Ovary (tissue), 3 donors: Measurements from ENCODE around the gene NCOA1.

Experiments
- CTCF ChIP-seq, 3 donors: fragments of 450-650 bp in 2 of 3; fragments of 200-600 bp in 1 of 3; IDR thresholded peaks; one replicate each; pipeline versions ENCODE4 v1.5.1 to v1.8.0; 2016 to 2022; ENCODE audit warnings: antibody characterized with exemption in 3 of 3, mild to moderate bottlenecking in 1 of 3
- POLR2A ChIP-seq: fragments of 450-650 bp; IDR thresholded peaks from one replicate; pipeline ENCODE4 v1.6.1; 2017; ENCODE audit warnings: antibody characterized with exemption, mild to moderate bottlenecking, moderate library complexity
- donor health status: DM: no; HTN: no; CAD: no.

GRCh38 chr2:24592441-24593100 is 101.5 kb downstream of the NCOA1 start:
- TF ChIP-seq POLR2A (no peak), CTCF (IDR thresholded peaks at IDR 0.05) (no peak)
